WTC11 (cell line): ENCODE data around the gene SLC25A11.

Experiments used
- ATF2 ChIP-seq: sonication (generic); formaldehyde crosslinking; IDR thresholded peaks from 2 replicates; pipeline ENCODE4 v1.8.1; 2022; ENCODE audit warnings: low read depth, missing genetic modification reagents, borderline replicate concordance
- ATF3 ChIP-seq: sonication (generic); formaldehyde crosslinking; conservative IDR thresholded peaks from 2 replicates; pipeline ENCODE4 v1.8.1; 2022; ENCODE audit warnings: mild to moderate bottlenecking, missing genetic modification reagents
- ATF6 ChIP-seq: sonication (generic); formaldehyde crosslinking; IDR thresholded peaks from 2 replicates; pipeline ENCODE4 v1.8.1; 2023; ENCODE audit warnings: mild to moderate bottlenecking, missing genetic modification reagents
- CTCF ChIP-seq: fragments of 200-600 bp; IDR thresholded peaks from 2 replicates; pipeline ENCODE4 v1.8.0; 2022; ENCODE audit warnings: antibody characterized with exemption
- FOXJ3 ChIP-seq: sonication (generic); formaldehyde crosslinking; IDR thresholded peaks from 2 replicates; pipeline ENCODE4 v1.9.0; 2021; ENCODE audit warnings: missing genetic modification reagents, mild to moderate bottlenecking, borderline replicate concordance
- HMGXB4 ChIP-seq: sonication (generic); formaldehyde crosslinking; IDR thresholded peaks from 2 replicates; pipeline ENCODE4 v1.8.1; 2023; ENCODE audit warnings: mild to moderate bottlenecking, moderate library complexity, missing genetic modification reagents
- MLX ChIP-seq: sonication (generic); formaldehyde crosslinking; IDR thresholded peaks from 2 replicates; pipeline ENCODE4 v1.8.1; 2023; ENCODE audit warnings: mild to moderate bottlenecking, missing genetic modification reagents, moderate library complexity

- TF ChIP-seq MLX (CRISPR knock-in tag) (no peak), HMGXB4 (no peak), CTCF (no peak), FOXJ3 (CRISPR knock-in tag) (no peak), ATF6 (CRISPR knock-in tag) (no peak), ATF2 (CRISPR knock-in tag) (no peak), ATF3 (CRISPR knock-in tag) (no peak)
These were observed 6.6 kb upstream of the SLC25A11 start for GRCh38 chr17:4946312-4946976.
